ENCODE data around the gene BCDIN3D.

DNA sequence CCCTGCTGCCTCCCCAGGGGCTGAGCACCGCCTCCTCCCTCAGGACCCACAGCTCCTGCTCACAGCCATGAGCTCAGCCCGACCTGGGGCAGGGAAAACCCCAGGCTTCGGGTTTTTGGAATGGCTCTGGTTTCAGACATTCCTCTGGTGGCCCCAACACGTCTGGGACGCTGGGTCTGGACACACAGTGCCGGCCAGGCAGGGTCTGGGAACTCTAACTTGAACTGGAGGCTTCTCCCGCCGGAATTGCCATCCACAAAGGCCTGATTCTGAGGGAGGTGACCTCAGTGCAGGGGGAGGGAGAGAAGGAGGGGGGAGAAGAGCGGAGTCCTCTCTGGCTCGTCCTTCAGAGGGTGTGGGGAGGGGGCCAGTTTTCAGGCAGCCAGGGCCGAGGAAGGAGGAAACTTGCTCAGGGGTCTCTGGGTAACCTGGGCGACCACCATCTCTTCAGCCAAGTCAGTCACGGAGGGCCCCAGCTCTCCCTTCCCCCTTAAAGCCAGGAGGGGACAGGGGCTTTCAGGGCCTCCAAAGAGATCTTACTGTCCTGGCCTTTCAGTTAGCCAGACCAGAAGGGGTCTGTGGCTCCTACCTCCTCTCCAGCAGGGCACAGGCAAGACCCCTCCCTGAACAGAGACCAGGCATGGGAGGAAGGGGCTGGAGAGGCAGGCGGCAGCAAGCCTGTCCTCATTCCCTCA is 34.1 kb downstream of the BCDIN3D start:
- TF ChIP-seq POLR2A (IDR thresholded peaks at IDR 0.05) (no peak), EP300 (IDR thresholded peaks at IDR 0.05; ENCODE audit: low read depth) (no peak)
